Measurements from ENCODE around the gene IL23R.

Gene IL23R

GRCh38 chr1:67217938-67218337 lies 51.7 kb downstream of the IL23R start:
- FAIRE-seq: no peak
- no peak for DNase-seq (ENCODE audit: insufficient read length, low spot score)
- TF ChIP-seq POU2F2 (IDR thresholded peaks at IDR 0.05; ENCODE audit: low read depth, low read length) (no peak), POLR2A (IDR thresholded peaks at IDR 0.05; ENCODE audit: low read depth, low read length) (no peak), SPI1 (IDR thresholded peaks at IDR 0.05; ENCODE audit: low read depth, low read length) (no peak), TAF1 (IDR thresholded peaks at IDR 0.05; ENCODE audit: low read depth, low read length) (no peak), POLR2AphosphoS5 (IDR thresholded peaks at IDR 0.05; ENCODE audit: low read depth, low read length) (no peak), PAX5 (IDR thresholded peaks at IDR 0.05; ENCODE audit: insufficient read depth, low read length, severe bottlenecking) (no peak)

DNA sequence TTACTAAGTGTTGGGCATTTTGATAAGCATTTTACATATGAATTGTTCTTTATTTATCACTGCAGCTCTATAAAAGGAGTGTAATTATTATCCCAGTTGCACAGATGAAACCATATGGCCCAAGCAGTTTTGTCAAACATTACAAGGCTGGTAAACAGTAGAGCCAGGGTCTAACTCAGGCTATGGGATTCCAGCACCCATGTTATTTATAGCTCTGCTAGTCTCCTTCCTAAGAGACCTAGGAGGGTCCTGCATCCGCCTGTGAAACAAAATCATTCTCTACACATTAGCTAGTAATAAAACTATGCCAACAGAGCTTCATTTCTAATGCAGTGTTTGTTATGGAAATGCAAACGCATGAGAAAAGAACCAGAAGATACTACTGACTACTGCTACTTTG lies 58.6 kb downstream of the IL23R start:
- DNase-seq (ENCODE audit: insufficient read length, low spot score) (no peak), FAIRE-seq (peak; percentile 23)
- no peak for TF ChIP-seq TAF1 (IDR thresholded peaks at IDR 0.05; ENCODE audit: low read depth, low read length)
- no peak for TF ChIP-seq SPI1 (IDR thresholded peaks at IDR 0.05; ENCODE audit: low read depth, low read length)
- TF ChIP-seq POU2F2 (IDR thresholded peaks at IDR 0.05; ENCODE audit: low read depth, low read length): no peak
- TF ChIP-seq PAX5 (IDR thresholded peaks at IDR 0.05; ENCODE audit: insufficient read depth, low read length, severe bottlenecking): no peak
- no peak for TF ChIP-seq POLR2AphosphoS5 (IDR thresholded peaks at IDR 0.05; ENCODE audit: low read depth, low read length)
- TF ChIP-seq POLR2A (IDR thresholded peaks at IDR 0.05; ENCODE audit: low read depth, low read length): no peak

DNA sequence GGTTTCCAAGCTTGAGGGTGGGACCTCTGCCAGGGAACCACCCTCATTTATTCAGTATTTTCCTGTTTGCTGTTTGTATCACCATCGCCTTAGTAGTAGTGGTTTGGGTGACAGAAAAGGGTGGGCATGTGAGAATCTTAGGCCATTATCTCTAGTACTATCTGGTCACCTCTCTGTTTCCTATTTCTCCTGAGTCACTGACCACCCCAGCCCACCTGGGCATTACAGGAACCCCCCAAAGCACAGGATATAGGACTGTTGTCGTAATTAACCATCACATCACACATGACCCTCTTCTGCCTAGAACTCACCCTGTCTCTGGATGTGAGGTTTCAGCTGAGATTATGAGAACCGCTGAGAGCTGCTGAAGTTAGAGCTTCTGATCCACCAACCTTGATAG lies 60.4 kb downstream of the IL23R start:
- peak; percentile 9 for FAIRE-seq
- TF ChIP-seq POLR2AphosphoS5 (IDR thresholded peaks at IDR 0.05; ENCODE audit: low read depth, low read length): no peak
- no peak for TF ChIP-seq PAX5 (IDR thresholded peaks at IDR 0.05; ENCODE audit: insufficient read depth, low read length, severe bottlenecking)
- TF ChIP-seq TAF1 (IDR thresholded peaks at IDR 0.05; ENCODE audit: low read depth, low read length): no peak
- TF ChIP-seq POU2F2 (IDR thresholded peaks at IDR 0.05; ENCODE audit: low read depth, low read length): no peak
- TF ChIP-seq POLR2A (IDR thresholded peaks at IDR 0.05; ENCODE audit: low read depth, low read length): no peak

GRCh38 chr1:67227196-67227595 lies 60.9 kb downstream of the IL23R start:
- DNase-seq (ENCODE audit: insufficient read length, low spot score): no peak
- TF ChIP-seq TAF1 (IDR thresholded peaks at IDR 0.05; ENCODE audit: low read depth, low read length) (no peak), POU2F2 (IDR thresholded peaks at IDR 0.05; ENCODE audit: low read depth, low read length) (no peak), SPI1 (IDR thresholded peaks at IDR 0.05; ENCODE audit: low read depth, low read length) (no peak), POLR2A (IDR thresholded peaks at IDR 0.05; ENCODE audit: low read depth, low read length) (no peak), POLR2AphosphoS5 (IDR thresholded peaks at IDR 0.05; ENCODE audit: low read depth, low read length) (no peak), PAX5 (IDR thresholded peaks at IDR 0.05; ENCODE audit: insufficient read depth, low read length, severe bottlenecking) (no peak)
- FAIRE-seq: no peak

More for the DNA sequence above, 60.4 kb downstream of the IL23R start:
- no peak for DNase-seq (ENCODE audit: insufficient read length, low spot score)

DNA sequence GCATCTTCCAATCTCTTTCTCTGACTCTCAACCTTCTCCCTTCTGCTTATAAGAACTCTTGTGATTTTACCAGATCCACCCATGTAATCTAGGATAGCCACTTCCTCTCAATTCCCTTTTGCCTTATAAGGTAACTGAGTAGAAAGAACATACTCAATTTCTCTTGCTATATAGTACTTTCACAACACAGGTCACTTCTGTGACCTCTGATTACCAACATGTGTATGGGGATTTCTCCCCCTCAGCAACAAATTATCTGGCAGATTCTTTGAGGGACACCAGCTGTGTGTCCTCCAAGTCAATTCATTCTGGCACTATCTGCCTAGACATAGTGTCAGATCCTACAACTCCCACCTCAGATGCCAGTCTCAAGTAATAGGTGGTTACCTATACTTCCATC lies 62.5 kb downstream of the IL23R start:
- no peak for FAIRE-seq

DNA sequence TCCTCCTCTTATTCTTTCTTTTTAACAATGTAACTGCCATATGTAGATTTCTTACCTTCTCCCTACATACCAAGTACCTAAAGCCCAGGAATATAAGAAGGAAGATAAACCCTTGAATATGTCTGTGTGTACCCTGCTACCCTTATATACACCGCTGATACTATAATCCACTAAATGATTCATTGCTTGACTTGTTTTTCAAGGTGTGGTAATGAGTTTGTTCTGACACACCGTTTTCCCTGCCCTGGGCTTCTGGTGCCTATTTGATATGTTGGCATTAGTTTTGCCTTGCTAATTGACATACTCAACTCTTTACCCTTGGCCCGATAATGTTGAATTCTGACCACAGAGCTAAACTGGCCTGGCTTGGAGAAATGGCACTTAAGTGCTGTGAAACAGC lies 64.3 kb downstream of the IL23R start:
- no peak for DNase-seq (ENCODE audit: insufficient read length, low spot score)
- TF ChIP-seq TAF1 (IDR thresholded peaks at IDR 0.05; ENCODE audit: low read depth, low read length) (no peak), POLR2A (IDR thresholded peaks at IDR 0.05; ENCODE audit: low read depth, low read length) (no peak), SPI1 (IDR thresholded peaks at IDR 0.05; ENCODE audit: low read depth, low read length) (no peak)
- FAIRE-seq: peak; percentile 52

More for the DNA sequence above, 62.5 kb downstream of the IL23R start:
- DNase-seq (ENCODE audit: insufficient read length, low spot score): no peak
- TF ChIP-seq TAF1 (IDR thresholded peaks at IDR 0.05; ENCODE audit: low read depth, low read length) (no peak), PAX5 (IDR thresholded peaks at IDR 0.05; ENCODE audit: insufficient read depth, low read length, severe bottlenecking) (no peak), POLR2AphosphoS5 (IDR thresholded peaks at IDR 0.05; ENCODE audit: low read depth, low read length) (no peak), SPI1 (IDR thresholded peaks at IDR 0.05; ENCODE audit: low read depth, low read length) (no peak), POLR2A (IDR thresholded peaks at IDR 0.05; ENCODE audit: low read depth, low read length) (no peak), POU2F2 (IDR thresholded peaks at IDR 0.05; ENCODE audit: low read depth, low read length) (no peak)

- DNase-seq (ENCODE audit: insufficient read length, low spot score): no peak
- TF ChIP-seq TAF1 (IDR thresholded peaks at IDR 0.05; ENCODE audit: low read depth, low read length) (no peak), SPI1 (IDR thresholded peaks at IDR 0.05; ENCODE audit: low read depth, low read length) (no peak), PAX5 (IDR thresholded peaks at IDR 0.05; ENCODE audit: insufficient read depth, low read length, severe bottlenecking) (no peak), POLR2AphosphoS5 (IDR thresholded peaks at IDR 0.05; ENCODE audit: low read depth, low read length) (no peak), POLR2A (IDR thresholded peaks at IDR 0.05; ENCODE audit: low read depth, low read length) (no peak), POU2F2 (IDR thresholded peaks at IDR 0.05; ENCODE audit: low read depth, low read length) (no peak)
- FAIRE-seq: no peak
Observed at GRCh38 chr1:67236277-67236676, 70.0 kb downstream of the IL23R start.

DNA sequence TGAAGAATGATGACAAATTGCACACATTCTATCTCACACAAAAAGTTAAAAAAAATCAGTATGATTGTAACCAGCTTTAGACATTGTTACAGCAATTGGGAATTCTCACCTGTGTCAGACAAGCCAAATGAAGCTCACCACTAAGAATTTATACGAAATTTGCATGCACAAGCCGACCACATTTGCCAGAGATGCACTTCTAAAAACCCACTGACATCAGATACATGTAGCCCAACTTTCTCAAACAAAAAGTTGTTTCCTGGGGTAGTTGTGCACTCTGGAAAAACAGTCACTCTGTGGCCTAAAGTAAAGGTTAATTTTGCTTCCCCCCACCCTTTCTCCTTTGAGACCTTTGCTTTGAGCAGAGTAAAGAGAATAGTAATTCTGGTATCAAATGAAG lies 73.5 kb downstream of the IL23R start:
- FAIRE-seq (no peak), DNase-seq (ENCODE audit: insufficient read length, low spot score) (no peak)
- TF ChIP-seq POLR2AphosphoS5 (IDR thresholded peaks at IDR 0.05; ENCODE audit: low read depth, low read length) (no peak), TAF1 (IDR thresholded peaks at IDR 0.05; ENCODE audit: low read depth, low read length) (no peak), POU2F2 (IDR thresholded peaks at IDR 0.05; ENCODE audit: low read depth, low read length) (no peak), SPI1 (IDR thresholded peaks at IDR 0.05; ENCODE audit: low read depth, low read length) (no peak), PAX5 (IDR thresholded peaks at IDR 0.05; ENCODE audit: insufficient read depth, low read length, severe bottlenecking) (no peak), POLR2A (IDR thresholded peaks at IDR 0.05; ENCODE audit: low read depth, low read length) (no peak)

GRCh38 chr1:67241200-67241746 lies 75.0 kb downstream of the IL23R start:
- TF ChIP-seq SPI1 (IDR thresholded peaks at IDR 0.05; ENCODE audit: low read depth, low read length): no peak
- TF ChIP-seq POLR2AphosphoS5 (IDR thresholded peaks at IDR 0.05; ENCODE audit: low read depth, low read length): no peak
- no peak for TF ChIP-seq TAF1 (IDR thresholded peaks at IDR 0.05; ENCODE audit: low read depth, low read length)
- no peak for TF ChIP-seq POLR2A (IDR thresholded peaks at IDR 0.05; ENCODE audit: low read depth, low read length)
- TF ChIP-seq PAX5 (IDR thresholded peaks at IDR 0.05; ENCODE audit: insufficient read depth, low read length, severe bottlenecking): no peak
- FAIRE-seq (no peak), DNase-seq (ENCODE audit: insufficient read length, low spot score) (no peak)

- no peak for FAIRE-seq
- TF ChIP-seq POU2F2 (IDR thresholded peaks at IDR 0.05; ENCODE audit: low read depth, low read length): no peak
- DNase-seq (ENCODE audit: insufficient read length, low spot score): no peak
Observed at GRCh38 chr1:67242016-67242415, 75.8 kb downstream of the IL23R start.
